Tibial artery (tissue), 4 donors: ENCODE results near the gene DCTPP1.
"Not testable (repeated sequence)": the region's sequence is repeated elsewhere in the genome, so short reads cannot be mapped to it uniquely, and the experiment has no call there.

Source experiments
- DNase-seq, 2 donors: peaks; one replicate each; pipeline ENCODE4 v3.0.0-alpha.2; 2019
- H3K27ac ChIP-seq, 2 donors: fragments of 200-600 bp; sonication (generic) in 1 of 2; 1 replicate in 1 of 2; 2 replicates in 1 of 2; pipeline ENCODE4 v1.5.1; 2018 to 2019; ENCODE audit warnings: mild to moderate bottlenecking in 1 of 2
- H3K27me3 ChIP-seq, 2 donors: fragments of 200-600 bp; sonication (generic) in 1 of 2; one replicate each; pipeline versions ENCODE4 v1.5.1 to v1.6.0; 2016 to 2019
- H3K36me3 ChIP-seq, 3 donors: fragments of 200-600 bp; sonication (generic) in 2 of 3; one replicate each; pipeline ENCODE4 v1.5.1; 2016 to 2019; ENCODE audit warnings: mild to moderate bottlenecking in 2 of 3
- H3K4me1 ChIP-seq, 4 donors: fragments of 200-600 bp; sonication (generic) in 2 of 4; 1 replicate in 3 of 4; 2 replicates in 1 of 4; pipeline ENCODE4 v1.5.1; 2016 to 2019
- H3K4me3 ChIP-seq, 2 donors: fragments of 200-600 bp; sonication (generic) in 1 of 2; 1 replicate in 1 of 2; 2 replicates in 1 of 2; pipeline ENCODE4 v1.5.1; 2018 to 2019; ENCODE audit warnings: mild to moderate bottlenecking in 2 of 2
- H3K9me3 ChIP-seq, 3 donors: fragments of 200-600 bp; sonication (generic) in 1 of 3; one replicate each; pipeline ENCODE4 v1.5.1; 2016 to 2019
- CTCF ChIP-seq, 2 experiments: fragments of 200-600 bp in 1 of 2; fragments of 450-650 bp in 1 of 2; IDR thresholded peaks; one replicate each; pipeline ENCODE4 v1.5.1; 2017 to 2019; ENCODE audit warnings: antibody characterized with exemption in 2 of 2, mild to moderate bottlenecking in 1 of 2, moderate library complexity in 1 of 2
- intact Hi-C: fragments of 100-400 bp; cut with DNase I; formaldehyde crosslinking; loops from one replicate; pipeline ENCODE4 v1.15.0; 2023; ENCODE audit warnings: low total_unique reads

Gene DCTPP1

GRCh38 chr16:30459456-30459855, 29.6 kb upstream of the DCTPP1 start:
- peaks cover 0 to 9% of the 10 kb centered on the region in 2 donors for H3K27me3 ChIP-seq
- H3K4me3 ChIP-seq: no peak overlapping the region
- H3K9me3 ChIP-seq: no peaks in the 10 kb centered on the region
- no peaks in the 10 kb centered on the region for H3K36me3 ChIP-seq
- no peaks in the 10 kb centered on the region for H3K4me1 ChIP-seq
- TF ChIP-seq CTCF (IDR thresholded peaks at IDR 0.05): no peak
- DNase-seq: no peak
- intact Hi-C loops: no loop called here
- no peak overlapping the region for H3K27ac ChIP-seq

GRCh38 chr16:30458561-30459394, 28.9 kb upstream of the DCTPP1 start:
- Histone ChIP-seq H3K27ac (no peak overlapping the region), H3K4me3 (no peak overlapping the region), H3K27me3 (peaks cover 0 to 9% of the 10 kb centered on the region in 2 donors), H3K36me3 (no peaks in the 10 kb centered on the region), H3K9me3 (no peaks in the 10 kb centered on the region), H3K4me1 (no peaks in the 10 kb centered on the region)
- no peak for DNase-seq
- intact Hi-C loops: no loop called here
- no peak for TF ChIP-seq CTCF (IDR thresholded peaks at IDR 0.05)

GRCh38 chr16:30457743-30458560, 28.1 kb upstream of the DCTPP1 start:
- Histone ChIP-seq H3K4me3 (no peak overlapping the region), H3K27me3 (peaks cover 0 to 9% of the 10 kb centered on the region in 2 donors), H3K36me3 (no peaks in the 10 kb centered on the region), H3K4me1 (no peaks in the 10 kb centered on the region), H3K27ac (no peak overlapping the region), H3K9me3 (no peaks in the 10 kb centered on the region)
- DNase-seq: no peak
- TF ChIP-seq CTCF (IDR thresholded peaks at IDR 0.05): no peak
- intact Hi-C loops: no loop called here

GRCh38 chr16:30457256-30457655, 27.4 kb upstream of the DCTPP1 start:
- no peaks in the 10 kb centered on the region for H3K36me3 ChIP-seq
- DNase-seq: no peak
- no peak for TF ChIP-seq CTCF (IDR thresholded peaks at IDR 0.05)
- H3K4me1 ChIP-seq: no peaks in the 10 kb centered on the region
- no peaks in the 10 kb centered on the region for H3K9me3 ChIP-seq
- H3K4me3 ChIP-seq: no peak overlapping the region
- intact Hi-C loops: no loop called here
- no peak overlapping the region for H3K27ac ChIP-seq
- peaks cover 0 to 9% of the 10 kb centered on the region in 2 donors for H3K27me3 ChIP-seq

DNA sequence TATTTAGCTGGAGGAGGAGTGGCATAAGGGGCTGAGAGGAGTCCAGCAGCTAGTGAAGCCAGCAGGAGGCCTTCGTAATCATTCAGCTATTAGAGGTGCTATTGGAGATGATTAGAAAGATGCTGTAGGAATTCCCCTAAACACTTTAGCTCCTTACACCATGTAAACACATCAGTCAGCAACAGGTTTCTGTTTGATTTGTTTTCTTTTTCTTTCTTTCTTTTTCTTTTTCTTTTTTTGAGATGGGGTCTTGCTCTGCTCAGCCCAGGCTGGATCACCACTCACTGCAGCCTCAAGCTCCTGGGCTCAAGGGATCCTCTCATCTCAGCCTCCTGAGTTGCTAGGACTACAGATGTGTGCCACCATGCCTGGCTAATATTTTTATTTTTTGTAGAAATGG, 26.5 kb upstream of the DCTPP1 start:
- H3K9me3 ChIP-seq: no peaks in the 10 kb centered on the region
- intact Hi-C loops: no loop called here
- no peaks in the 10 kb centered on the region for H3K4me1 ChIP-seq
- TF ChIP-seq CTCF (IDR thresholded peaks at IDR 0.05): no peak
- H3K4me3 ChIP-seq: no peak overlapping the region
- no peaks in the 10 kb centered on the region for H3K36me3 ChIP-seq
- peaks cover 0 to 9% of the 10 kb centered on the region in 2 donors for H3K27me3 ChIP-seq
- DNase-seq: no peak
- H3K27ac ChIP-seq: no peak overlapping the region

DNA sequence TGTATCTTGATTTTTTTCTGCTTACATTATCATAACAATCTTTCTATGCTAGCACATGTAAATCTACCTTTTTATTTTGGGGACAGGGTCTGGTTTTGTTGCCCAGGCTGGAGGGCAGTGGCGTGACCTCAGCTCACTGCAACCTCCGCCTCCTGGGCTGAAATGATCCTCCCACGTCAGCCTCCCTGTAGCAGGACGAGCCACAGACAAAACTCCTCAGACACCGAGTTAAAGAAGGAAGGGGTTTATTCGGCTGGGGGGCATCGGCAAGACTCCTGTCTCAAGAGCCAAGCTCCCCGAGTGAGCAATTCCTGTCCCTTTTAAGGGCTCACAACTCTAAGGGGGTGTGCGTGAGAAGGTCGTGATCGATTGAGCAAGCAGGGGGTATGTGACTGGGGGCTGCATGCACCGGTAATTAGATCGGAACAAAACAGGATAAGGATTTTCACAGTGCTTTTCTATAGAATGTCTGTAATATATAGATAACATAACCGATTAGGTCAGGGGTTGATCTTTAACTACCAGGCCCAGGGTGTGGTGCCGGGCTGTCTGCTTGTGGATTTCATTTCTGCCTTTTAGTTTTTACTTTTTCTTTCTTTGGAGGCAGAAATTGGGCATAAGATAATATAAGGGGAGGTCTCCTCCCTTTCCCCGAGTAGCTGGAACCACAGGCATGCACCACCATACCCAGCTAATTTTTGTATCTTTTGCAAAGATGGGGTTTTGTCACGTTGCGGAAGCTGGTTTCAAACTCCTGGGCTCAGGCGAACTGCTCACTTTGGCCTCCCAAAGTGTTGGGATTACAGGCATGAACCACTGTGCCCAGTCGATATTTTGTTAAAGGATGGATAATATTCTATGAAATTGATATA, 23.1 kb upstream of the DCTPP1 start:
- H3K4me1 ChIP-seq, DNase-seq, H3K27ac ChIP-seq, H3K4me3 ChIP-seq, intact Hi-C loops, H3K36me3 ChIP-seq, H3K9me3 ChIP-seq: not testable (repeated sequence)
- peaks cover 0 to 10% of the 10 kb centered on the region in 2 donors for H3K27me3 ChIP-seq
